DND-41 (cell line): ENCODE results near the gene GDPGP1.

Experiments used
- ATAC-seq: fragments of 200-7000 bp; cut with Tn5 transposase; 3 replicates; pipeline ENCODE4 v1.9.1; 2021; ENCODE audit warnings: low read depth; ENCODE audit not compliant: insufficient read depth
- DNase-seq: peaks from one replicate; pipeline ENCODE4 v3.0.0-alpha.2; 2020
- H2AFZ ChIP-seq: 2 replicates; pipeline ENCODE4 v1.6.0; 2012; ENCODE audit warnings: low read depth, low read length
- H3K27ac ChIP-seq: 2 replicates; pipeline ENCODE4 v1.5.1; 2012; ENCODE audit warnings: low read length, inconsistent platforms
- H3K27me3 ChIP-seq: fragments of 200-600 bp; sonication (generic); 2 replicates; pipeline ENCODE4 v1.6.0; 2012; ENCODE audit warnings: low read length, mild to moderate bottlenecking, inconsistent platforms; ENCODE audit not compliant: insufficient read depth, poor library complexity
- H3K36me3 ChIP-seq: 2 replicates; pipeline ENCODE4 v1.5.1; 2012; ENCODE audit warnings: low read length, inconsistent platforms; ENCODE audit not compliant: insufficient read depth
- H3K4me1 ChIP-seq: 2 replicates; pipeline ENCODE4 v1.5.1; 2012; ENCODE audit warnings: mild to moderate bottlenecking, low read length; ENCODE audit not compliant: insufficient read depth
- H3K4me2 ChIP-seq: 2 replicates; pipeline ENCODE4 v1.6.0; 2012; ENCODE audit warnings: mild to moderate bottlenecking, moderate library complexity, low read length, inconsistent platforms; ENCODE audit not compliant: insufficient read depth
- H3K4me3 ChIP-seq, 2 experiments: fragments of 200-600 bp in 1 of 2; shearing (Covaris generic) in 1 of 2; 2 replicates each; pipeline ENCODE4 v1.5.1; 2012 to 2016; ENCODE audit warnings: inconsistent platforms in 2 of 2, low read length in 2 of 2, mild to moderate bottlenecking in 2 of 2, low read depth in 1 of 2, moderate library complexity in 1 of 2
- H3K79me2 ChIP-seq: 2 replicates; pipeline ENCODE4 v1.6.0; 2012; ENCODE audit warnings: low read length, inconsistent platforms; ENCODE audit not compliant: insufficient read depth
- H3K9ac ChIP-seq: 2 replicates; pipeline ENCODE4 v1.6.0; 2012; ENCODE audit warnings: low read depth, mild to moderate bottlenecking, inconsistent platforms, low read length, moderate library complexity
- H3K9me3 ChIP-seq: 2 replicates; pipeline ENCODE4 v1.5.1; 2012; ENCODE audit warnings: low read length, moderate library complexity, mild to moderate bottlenecking, inconsistent platforms; ENCODE audit not compliant: insufficient read depth, severe bottlenecking
- H4K20me1 ChIP-seq: 2 replicates; pipeline ENCODE4 v1.6.0; 2012; ENCODE audit warnings: low read length; ENCODE audit not compliant: insufficient read depth
- EZH2 ChIP-seq: IDR thresholded peaks from 3 replicates; pipeline ENCODE4 v1.6.1; 2012; ENCODE audit warnings: borderline replicate concordance, low read depth, mild to moderate bottlenecking, moderate library complexity, low read length, inconsistent platforms; ENCODE audit not compliant: severe bottlenecking
- TF ChIP-seq, protein P1 (sequence below): IDR thresholded peaks from 2 replicates; pipeline ENCODE4 v1.5.1; 2012; ENCODE audit warnings: borderline replicate concordance, low read length, moderate library complexity, mild to moderate bottlenecking; ENCODE audit not compliant: poor library complexity, severe bottlenecking; ENCODE audit errors: extremely low read depth

Gene GDPGP1

DNA sequence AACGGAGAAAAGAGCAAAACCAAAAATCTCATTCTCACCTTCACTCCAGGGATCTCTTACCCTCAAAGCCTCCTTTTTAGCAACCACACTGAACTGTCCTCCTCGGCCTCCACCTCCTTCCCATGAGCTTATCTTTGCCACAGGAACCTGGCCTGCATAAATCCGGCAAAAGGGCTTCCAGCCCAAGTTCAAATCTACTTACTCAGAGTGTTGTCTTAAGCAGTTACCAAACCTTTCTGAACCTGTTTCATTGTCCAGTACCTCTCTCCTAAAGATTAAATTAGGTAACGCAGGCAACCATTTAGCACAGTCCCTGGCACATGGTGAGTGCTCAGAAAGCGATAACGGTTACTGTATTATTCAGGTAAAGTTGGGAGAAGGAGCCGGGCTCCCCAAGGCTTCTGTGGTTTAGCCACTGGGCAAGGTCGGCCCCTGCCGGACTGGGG is 1.0 kb upstream of the GDPGP1 start:
- Histone ChIP-seq H2AFZ (peak overlapping the region; percentile 49), H3K9me3 (no peaks in the 10 kb centered on the region), H3K4me2 (peak overlapping the region; percentile 91), H3K4me1 (peaks cover 32% of the 10 kb centered on the region), H3K4me3 (peak overlapping the region; percentile 40 to 83; a peak in 3 of 4 replicates), H3K9ac (peak overlapping the region; percentile 72), H3K27me3 (no peaks in the 10 kb centered on the region), H3K27ac (peak overlapping the region; percentile 59), H4K20me1 (no peaks in the 10 kb centered on the region; the same call in 1 of the 2 replicates), H3K36me3 (peaks cover 26% of the 10 kb centered on the region), H3K79me2 (peaks cover 6% of the 10 kb centered on the region)
- DNase-seq (peak; percentile 11), ATAC-seq (no peak)
- TF ChIP-seq EZH2, result no peak
- TF ChIP-seq, protein P1, sequence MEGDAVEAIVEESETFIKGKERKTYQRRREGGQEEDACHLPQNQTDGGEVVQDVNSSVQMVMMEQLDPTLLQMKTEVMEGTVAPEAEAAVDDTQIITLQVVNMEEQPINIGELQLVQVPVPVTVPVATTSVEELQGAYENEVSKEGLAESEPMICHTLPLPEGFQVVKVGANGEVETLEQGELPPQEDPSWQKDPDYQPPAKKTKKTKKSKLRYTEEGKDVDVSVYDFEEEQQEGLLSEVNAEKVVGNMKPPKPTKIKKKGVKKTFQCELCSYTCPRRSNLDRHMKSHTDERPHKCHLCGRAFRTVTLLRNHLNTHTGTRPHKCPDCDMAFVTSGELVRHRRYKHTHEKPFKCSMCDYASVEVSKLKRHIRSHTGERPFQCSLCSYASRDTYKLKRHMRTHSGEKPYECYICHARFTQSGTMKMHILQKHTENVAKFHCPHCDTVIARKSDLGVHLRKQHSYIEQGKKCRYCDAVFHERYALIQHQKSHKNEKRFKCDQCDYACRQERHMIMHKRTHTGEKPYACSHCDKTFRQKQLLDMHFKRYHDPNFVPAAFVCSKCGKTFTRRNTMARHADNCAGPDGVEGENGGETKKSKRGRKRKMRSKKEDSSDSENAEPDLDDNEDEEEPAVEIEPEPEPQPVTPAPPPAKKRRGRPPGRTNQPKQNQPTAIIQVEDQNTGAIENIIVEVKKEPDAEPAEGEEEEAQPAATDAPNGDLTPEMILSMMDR, result no peak

DNA sequence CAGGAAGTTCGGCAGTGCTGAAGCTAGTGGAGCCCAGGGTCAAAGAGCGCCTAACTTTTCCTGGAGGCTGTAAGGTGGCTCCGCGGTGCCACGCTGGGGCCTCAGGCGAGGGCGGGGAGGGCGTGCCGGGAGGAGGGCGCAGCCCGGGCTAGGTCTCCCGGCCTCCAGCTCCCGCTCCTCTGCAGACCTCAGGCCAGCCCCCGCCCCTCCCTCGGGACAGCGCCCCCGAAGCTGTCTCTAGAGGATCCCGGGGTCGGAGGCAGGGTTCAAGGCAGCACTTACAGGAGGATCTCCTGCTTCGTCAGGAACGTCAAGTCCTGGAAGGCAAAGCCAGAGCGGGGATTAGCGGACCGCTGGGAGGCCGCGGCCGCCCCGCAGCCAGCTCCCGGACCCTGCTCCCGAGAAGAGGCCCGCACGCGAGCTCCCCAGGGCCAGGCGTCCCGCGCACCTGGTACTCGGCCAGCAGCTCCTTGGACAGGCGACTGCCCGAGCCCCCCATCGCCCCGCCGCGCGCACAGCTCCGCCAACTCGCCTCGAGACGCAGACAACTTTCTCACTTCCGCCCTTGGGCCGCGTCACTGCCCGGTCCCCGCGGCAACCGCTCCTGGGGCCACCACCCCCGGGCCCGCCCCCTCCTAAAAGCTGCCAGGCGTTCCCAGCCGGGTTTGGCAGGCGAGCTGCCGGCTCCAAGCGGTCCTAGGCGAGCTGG is 468 bp upstream of the GDPGP1 start, which contains the start of gene CIB1:
Gene CIB1 (minus strand): TSS at position 555 of the 709 bp plus-strand sequence. CDS start 56 bp downstream, at position 499.
- TF ChIP-seq, protein P1, result peak; percentile 30
- no peak for TF ChIP-seq EZH2
- Histone ChIP-seq H3K4me2 (peak within 1 kb of the TSS; percentile 91), H3K27me3 (no peaks in the 10 kb centered on the region), H4K20me1 (no peaks in the 10 kb centered on the region; the same call in 1 of the 2 replicates), H3K36me3 (peaks cover 30% of the 10 kb centered on the region), H3K9ac (peak within 1 kb of the TSS; percentile 72), H3K79me2 (peaks cover 6% of the 10 kb centered on the region), H3K4me3 (peak within 1 kb of the TSS; percentile 40 to 83; a peak in 3 of 4 replicates), H3K27ac (peak within 1 kb of the TSS; percentile 70), H3K9me3 (no peaks in the 10 kb centered on the region), H3K4me1 (peaks cover 32% of the 10 kb centered on the region), H2AFZ (peak within 1 kb of the TSS; percentile 90)
- DNase-seq, result peak; percentile 95
- peak; percentile 87 for ATAC-seq

DNA sequence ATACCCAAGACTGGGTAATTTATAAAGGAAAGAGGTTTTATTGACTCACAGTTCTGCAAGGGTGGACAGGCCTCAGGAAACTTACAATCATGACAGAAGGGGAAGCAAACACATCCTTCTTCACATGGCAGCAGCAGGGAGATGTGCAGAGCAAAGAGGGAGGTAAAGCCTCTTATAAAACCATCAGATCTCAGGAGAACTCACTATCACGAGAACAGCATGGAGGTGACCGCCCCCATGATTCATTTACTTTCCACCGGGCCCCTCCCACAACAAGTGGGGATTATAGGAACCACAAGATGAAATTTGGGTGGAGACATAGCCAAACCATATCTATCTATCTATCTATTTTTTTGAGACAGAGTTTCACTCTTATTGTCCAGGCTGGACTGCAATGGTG is 5.4 kb downstream of the GDPGP1 start:
- Histone ChIP-seq H3K27ac (no peak overlapping the region), H3K9ac (no peak overlapping the region), H3K36me3 (peaks cover 8% of the 10 kb centered on the region), H3K27me3 (no peaks in the 10 kb centered on the region), H3K4me2 (no peak overlapping the region), H3K4me3 (no peak overlapping the region), H3K79me2 (no peaks in the 10 kb centered on the region), H3K9me3 (no peaks in the 10 kb centered on the region), H2AFZ (no peak overlapping the region), H4K20me1 (no peaks in the 10 kb centered on the region), H3K4me1 (peaks cover 7% of the 10 kb centered on the region)
- no peak for TF ChIP-seq EZH2
- TF ChIP-seq, protein P1, result no peak
- DNase-seq (no peak), ATAC-seq (no peak)
